Lung (tissue), 12 donors: ENCODE measurements around the gene IFNA16. TPM values are rescaled to one million over a fixed set of nuclear protein-coding genes. Genes with fewer than 3 reads are reported as not detected.
A peak's percentile ranks its signal among the peaks of the same experiment; 100 is the strongest.

Experiments used
- ATAC-seq: fragments of 200-7000 bp; cut with Tn5 transposase; one replicate; pipeline ENCODE4 v1.9.1; 2020; ENCODE audit warnings: moderate number of reproducible peaks; ENCODE audit not compliant: insufficient read depth, low FRiP score
- DNase-seq, 3 donors: peaks; one replicate each; pipeline ENCODE4 v3.0.0-alpha.2; 2013 to 2017
- H3K27ac ChIP-seq, 2 donors: one replicate each; pipeline ENCODE4 v1.5.1; 2013; ENCODE audit warnings: mild to moderate bottlenecking in 2 of 2, moderate library complexity in 2 of 2, control low read depth in 1 of 2, inconsistent platforms in 1 of 2, low read depth in 1 of 2, low read length in 1 of 2
- H3K27me3 ChIP-seq, 3 donors: one replicate each; pipeline ENCODE4 v1.5.1; 2013; ENCODE audit warnings: low read length in 2 of 3; ENCODE audit not compliant: control insufficient read depth in 3 of 3, insufficient read depth in 3 of 3
- H3K36me3 ChIP-seq, 4 donors: one replicate each; pipeline ENCODE4 v1.5.1; 2013; ENCODE audit warnings: low read length in 4 of 4, mild to moderate bottlenecking in 1 of 4, moderate library complexity in 1 of 4; ENCODE audit not compliant: control insufficient read depth in 4 of 4, insufficient read depth in 4 of 4
- H3K4me1 ChIP-seq, 5 donors: one replicate each; pipeline ENCODE4 v1.5.1; 2013; ENCODE audit warnings: low read length in 5 of 5, mild to moderate bottlenecking in 2 of 5, moderate library complexity in 1 of 5; ENCODE audit not compliant: control insufficient read depth in 5 of 5, insufficient read depth in 5 of 5
- H3K4me3 ChIP-seq: one replicate; pipeline ENCODE4 v1.5.1; 2013; ENCODE audit warnings: mild to moderate bottlenecking, control low read depth, moderate library complexity
- H3K9ac ChIP-seq, 2 donors: one replicate each; pipeline ENCODE4 v1.5.1; 2013; ENCODE audit warnings: low read length in 2 of 2, control low read depth in 1 of 2; ENCODE audit not compliant: insufficient read depth in 1 of 2
- H3K9me3 ChIP-seq, 4 donors: one replicate each; pipeline ENCODE4 v1.5.1; 2013; ENCODE audit warnings: low read length in 3 of 4, mild to moderate bottlenecking in 1 of 4, moderate library complexity in 1 of 4; ENCODE audit not compliant: control insufficient read depth in 4 of 4, insufficient read depth in 3 of 4
- WGBS, 2 donors: extraction: QIAGEN DNeasy Blood & Tissue Kit; methylation state at CpG; one replicate each; pipeline ENCODE4 v1.1.7; 2013; 5-methylcytosine and 5-hydroxymethylcytosine counted together
- polyA plus RNA-seq, 2 donors: library from polyadenylated mRNA; stranded (reverse); fragments of 200-250 nt; gene quantifications; one replicate each; pipeline ENCODE4 v1.2.1, GENCODE V29; 2013
- total RNA-seq, 2 donors: library from RNA; depleted of rRNA in 1 of 2; stranded (reverse); fragments of >200 nt in 1 of 2; gene quantifications; one replicate each; pipeline ENCODE4 v1.2.1, GENCODE V29; 2014 to 2021
- TF ChIP-seq, protein P1 (sequence below): IDR thresholded peaks from 2 replicates; pipeline ENCODE4 v1.5.1; 2012; ENCODE audit warnings: mild to moderate bottlenecking; ENCODE audit errors: control extremely low read depth, extremely low read depth
- donor health status: control.
- donor health status: control.
- donor health status: Bipolar disorder and iron deficiency.
- donor health status: healthy.
- donor health status: DM: yes; HTN: yes; CAD: no.

The IFNA16 gene
- total and polyA plus RNA-seq, 4 donors: not detected

DNA sequence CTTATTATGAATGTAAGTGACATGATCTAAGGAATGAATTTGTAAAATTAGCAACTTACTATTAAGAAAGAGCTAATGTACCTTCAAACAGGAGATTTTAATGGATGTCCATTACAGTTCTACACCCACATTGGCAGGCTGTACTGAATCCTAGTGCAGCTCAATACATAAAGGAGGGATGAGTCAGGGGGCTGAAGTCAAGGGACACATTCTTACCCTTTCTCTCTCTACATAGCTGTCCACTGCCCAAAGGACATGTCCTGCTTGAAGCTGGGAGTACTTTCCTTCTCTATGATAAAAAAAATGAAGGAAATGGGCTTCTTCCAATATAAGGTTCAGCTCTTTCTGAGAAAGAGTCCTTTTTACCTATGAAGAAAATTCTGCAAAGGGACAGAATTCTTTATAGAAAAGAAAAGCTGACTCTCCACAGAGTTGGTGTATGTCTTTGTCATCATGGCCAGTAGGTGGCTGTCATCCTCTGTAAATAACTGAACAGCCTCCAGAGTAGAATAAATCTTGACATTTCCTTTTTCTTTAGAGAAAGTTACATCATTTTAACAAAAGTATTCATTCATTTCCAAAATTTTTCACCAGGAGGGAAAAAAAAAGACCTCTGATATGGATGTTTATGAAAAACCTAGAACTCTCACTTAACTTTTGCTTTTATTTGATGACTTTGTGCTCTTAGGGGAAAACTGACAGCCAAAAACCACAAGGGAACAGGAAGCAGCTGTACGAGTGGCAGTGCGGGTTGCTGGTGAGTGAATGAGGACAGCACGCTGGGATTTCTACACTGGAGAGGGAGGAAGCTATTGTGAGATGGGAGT is 35.8 kb upstream of the IFNA16 start:
- DNase-seq: peak; percentile 35 to 73 (median 67)
- H3K4me1 ChIP-seq: peaks cover 0 to 3% (median 0%) of the 10 kb centered on the region in 5 donors
- H3K36me3 ChIP-seq: no peaks in the 10 kb centered on the region
- no peak overlapping the region for H3K9ac ChIP-seq
- peaks cover 0 to 2% (median 0%) of the 10 kb centered on the region in 3 donors for H3K27me3 ChIP-seq
- no peak overlapping the region for H3K27ac ChIP-seq
- WGBS, 2 donors: 0% methylated on average over 3 of the region's 3 CpGs
- TF ChIP-seq, protein P1, sequence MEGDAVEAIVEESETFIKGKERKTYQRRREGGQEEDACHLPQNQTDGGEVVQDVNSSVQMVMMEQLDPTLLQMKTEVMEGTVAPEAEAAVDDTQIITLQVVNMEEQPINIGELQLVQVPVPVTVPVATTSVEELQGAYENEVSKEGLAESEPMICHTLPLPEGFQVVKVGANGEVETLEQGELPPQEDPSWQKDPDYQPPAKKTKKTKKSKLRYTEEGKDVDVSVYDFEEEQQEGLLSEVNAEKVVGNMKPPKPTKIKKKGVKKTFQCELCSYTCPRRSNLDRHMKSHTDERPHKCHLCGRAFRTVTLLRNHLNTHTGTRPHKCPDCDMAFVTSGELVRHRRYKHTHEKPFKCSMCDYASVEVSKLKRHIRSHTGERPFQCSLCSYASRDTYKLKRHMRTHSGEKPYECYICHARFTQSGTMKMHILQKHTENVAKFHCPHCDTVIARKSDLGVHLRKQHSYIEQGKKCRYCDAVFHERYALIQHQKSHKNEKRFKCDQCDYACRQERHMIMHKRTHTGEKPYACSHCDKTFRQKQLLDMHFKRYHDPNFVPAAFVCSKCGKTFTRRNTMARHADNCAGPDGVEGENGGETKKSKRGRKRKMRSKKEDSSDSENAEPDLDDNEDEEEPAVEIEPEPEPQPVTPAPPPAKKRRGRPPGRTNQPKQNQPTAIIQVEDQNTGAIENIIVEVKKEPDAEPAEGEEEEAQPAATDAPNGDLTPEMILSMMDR: no peak
- no peak overlapping the region for H3K4me3 ChIP-seq
- peak; percentile 72 for ATAC-seq
- no peaks in the 10 kb centered on the region for H3K9me3 ChIP-seq

DNA sequence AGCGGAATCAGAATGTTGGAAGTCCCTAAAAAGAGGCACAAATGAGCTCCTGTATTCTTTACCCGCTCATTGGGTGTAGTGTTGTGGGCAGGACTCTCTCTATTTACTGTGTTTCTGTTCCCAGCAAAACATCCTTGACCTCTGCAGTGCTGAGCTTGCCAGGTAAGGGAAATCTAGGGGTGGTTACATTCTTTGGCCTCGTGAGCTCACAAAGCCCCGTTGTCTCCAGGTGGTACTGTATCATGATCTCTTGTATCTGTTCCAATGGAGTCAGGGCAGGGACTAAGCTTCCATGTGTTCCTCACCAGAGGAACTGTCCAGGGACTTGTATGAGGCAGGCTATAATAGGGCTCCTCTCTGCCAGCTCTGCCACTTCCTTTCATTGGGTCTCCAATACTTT is 34.5 kb upstream of the IFNA16 start:
- peaks cover 0 to 3% (median 0%) of the 10 kb centered on the region in 5 donors for H3K4me1 ChIP-seq
- no peak overlapping the region for H3K9ac ChIP-seq
- 71 to 92% methylated on average over 4 of the region's 4 CpGs for WGBS, 2 donors
- TF ChIP-seq, protein P1: no peak
- H3K4me3 ChIP-seq: no peak overlapping the region
- no peaks in the 10 kb centered on the region for H3K36me3 ChIP-seq
- DNase-seq: no peak
- no peaks in the 10 kb centered on the region for H3K9me3 ChIP-seq
- H3K27ac ChIP-seq: no peak overlapping the region
- ATAC-seq: no peak
- peaks cover 0 to 2% (median 0%) of the 10 kb centered on the region in 3 donors for H3K27me3 ChIP-seq

DNA sequence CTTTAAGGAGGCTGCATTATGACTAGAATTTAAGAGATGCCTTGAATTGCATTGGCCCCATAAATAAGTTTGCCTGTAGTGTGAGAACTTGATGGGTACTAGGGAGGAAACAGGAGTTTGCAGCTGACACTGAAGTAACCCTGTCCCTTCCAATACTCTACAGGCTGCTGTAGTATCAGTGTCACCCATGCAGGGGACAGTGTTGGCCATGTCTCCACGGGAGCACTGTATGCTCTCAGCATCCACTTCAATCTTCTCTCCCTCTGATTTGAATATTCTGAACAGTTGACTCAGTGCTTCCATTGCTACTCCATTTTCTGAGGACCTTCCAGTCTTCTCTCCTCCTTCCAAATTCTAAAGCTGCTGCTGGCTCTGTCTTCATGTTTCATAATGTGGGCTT is 34.1 kb upstream of the IFNA16 start:
- no peak overlapping the region for H3K27ac ChIP-seq
- no peak overlapping the region for H3K4me3 ChIP-seq
- 43 to 78% methylated on average over 1 of the region's 1 CpG for WGBS, 2 donors
- TF ChIP-seq, protein P1: no peak
- ATAC-seq (no peak), DNase-seq (no peak)
- no peaks in the 10 kb centered on the region for H3K36me3 ChIP-seq
- no peaks in the 10 kb centered on the region for H3K27me3 ChIP-seq
- peaks cover 0 to 3% (median 0%) of the 10 kb centered on the region in 5 donors for H3K4me1 ChIP-seq
- no peak overlapping the region for H3K9ac ChIP-seq
- H3K9me3 ChIP-seq: no peaks in the 10 kb centered on the region
